Stimulated activated CD8-positive, alpha-beta memory T cell treated with anti-CD3 and anti-CD28 coated beads, Interleukin-15, amount 100 ng/mL, for 24 hours (primary cell): ENCODE results near the gene PABPC1L2A.
"Not testable (repeated sequence)": the region's sequence is repeated elsewhere in the genome, so short reads cannot be mapped to it uniquely, and the experiment has no call there.

Experiments
- DNase-seq: peaks from one replicate; pipeline ENCODE4 v3.0.0-alpha.2; 2020; ENCODE audit warnings: low read depth

Gene PABPC1L2A

DNA sequence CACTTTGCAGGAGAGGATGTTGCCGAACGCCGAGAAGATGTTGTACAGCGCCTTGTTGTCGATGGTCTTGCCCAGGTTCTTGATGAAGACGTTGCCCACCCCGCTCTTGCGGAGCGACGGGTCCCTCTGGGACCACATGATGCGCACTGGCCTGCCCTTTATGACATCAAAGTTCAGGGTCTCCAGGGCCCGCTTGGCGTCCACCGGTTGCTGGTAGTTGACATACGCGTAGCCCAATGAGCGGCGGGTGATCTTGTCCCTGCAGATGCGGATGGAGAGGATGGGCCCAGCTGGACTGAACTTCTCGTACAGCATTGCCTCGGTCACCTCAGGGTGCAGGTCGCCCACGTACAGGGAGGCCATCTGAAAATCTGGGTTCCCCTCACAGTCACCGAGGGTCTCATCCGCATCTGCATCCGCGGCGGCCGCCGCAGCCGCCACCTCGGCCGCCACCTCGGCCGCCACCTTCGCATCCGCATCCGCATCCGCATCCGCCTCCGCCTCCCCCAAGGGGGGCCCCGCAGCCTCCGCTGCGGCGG lies at the start of gene PABPC1L2A:
PABPC1L2A (minus strand) TSS at position 489 of the 539 bp plus-strand sequence; CDS start at position 363, 126 bp downstream.
- not testable (repeated sequence) for DNase-seq

DNA sequence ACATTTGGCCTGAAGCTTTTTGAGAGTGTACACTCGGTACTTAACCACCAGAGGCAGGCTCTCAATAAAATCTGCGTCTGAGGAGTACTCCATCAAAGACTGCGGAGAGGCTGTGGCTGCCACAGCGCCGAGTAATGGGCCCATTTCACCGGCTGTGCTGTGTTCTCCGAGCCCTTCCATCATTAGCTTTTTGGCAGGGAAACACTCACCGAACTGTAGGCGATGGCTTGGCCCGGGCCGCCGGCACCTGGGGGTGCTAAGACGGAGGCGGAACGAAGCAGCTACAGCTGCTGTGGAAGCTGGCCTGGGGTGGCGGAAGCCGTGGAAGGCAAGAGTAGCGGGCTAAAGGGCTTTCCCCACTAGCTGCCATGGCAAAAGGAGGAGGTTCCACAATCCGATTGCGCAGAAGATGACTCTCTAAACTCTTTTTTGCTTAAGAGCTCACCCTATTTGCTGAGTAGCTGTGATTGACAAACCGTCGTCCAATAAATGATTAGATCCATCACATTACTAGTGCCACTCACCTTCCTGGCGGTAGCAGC lies 48.5 kb upstream of the PABPC1L2A start:
- DNase-seq = no peak

DNA sequence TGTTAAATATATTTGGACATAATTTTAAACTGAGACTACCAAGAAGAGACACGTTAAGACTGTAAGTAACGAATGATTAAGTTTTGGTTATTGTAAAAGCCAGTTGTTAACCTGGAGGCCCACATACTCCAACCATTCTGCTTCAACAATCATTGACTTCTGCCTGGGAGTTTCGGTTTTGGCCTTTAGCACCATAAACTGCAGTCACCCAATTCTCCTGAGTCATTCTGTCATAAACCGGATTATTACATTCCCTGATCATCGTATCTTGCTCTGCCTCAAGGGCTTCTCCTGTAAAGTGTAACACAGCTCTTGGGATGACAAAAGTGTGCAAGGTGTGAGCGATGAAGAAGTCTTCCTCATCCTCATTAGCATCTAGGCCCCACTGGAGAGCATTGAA lies 46.9 kb upstream of the PABPC1L2A start:
- DNase-seq = no peak

GRCh38 chrX:73099505-73099904 lies 20.2 kb upstream of the PABPC1L2A start:
- DNase-seq = not testable (repeated sequence)

- not testable (repeated sequence) for DNase-seq
These were observed 7.5 kb upstream of the PABPC1L2A start for GRCh38 chrX:73086766-73087165.

GRCh38 chrX:73079884-73080283 lies 572 bp upstream of the PABPC1L2A start:
- DNase-seq = not testable (repeated sequence)

DNA sequence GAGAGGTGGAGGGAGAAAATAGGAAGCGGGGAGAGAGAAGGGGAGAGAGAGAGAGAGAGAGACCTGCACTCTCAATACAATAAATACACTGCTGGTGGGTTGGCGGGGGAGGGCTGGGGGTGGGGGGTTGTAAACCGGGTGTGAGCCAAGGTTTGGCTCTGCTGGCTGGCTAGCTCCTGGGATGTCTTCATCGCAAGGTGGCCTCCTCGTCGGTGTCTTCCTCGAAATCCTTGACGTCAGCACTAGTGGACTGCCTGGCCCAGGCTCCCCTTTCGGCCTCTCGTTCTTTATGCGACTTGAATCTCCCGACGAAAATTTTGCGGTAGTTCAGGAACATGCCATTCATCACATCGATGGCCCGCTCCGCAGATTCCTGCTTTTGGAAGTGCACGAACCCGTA lies 715 bp downstream of the PABPC1L2A start:
- DNase-seq = not testable (repeated sequence)

GRCh38 chrX:73076838-73077237 lies 2.5 kb downstream of the PABPC1L2A start:
- no peak for DNase-seq

DNA sequence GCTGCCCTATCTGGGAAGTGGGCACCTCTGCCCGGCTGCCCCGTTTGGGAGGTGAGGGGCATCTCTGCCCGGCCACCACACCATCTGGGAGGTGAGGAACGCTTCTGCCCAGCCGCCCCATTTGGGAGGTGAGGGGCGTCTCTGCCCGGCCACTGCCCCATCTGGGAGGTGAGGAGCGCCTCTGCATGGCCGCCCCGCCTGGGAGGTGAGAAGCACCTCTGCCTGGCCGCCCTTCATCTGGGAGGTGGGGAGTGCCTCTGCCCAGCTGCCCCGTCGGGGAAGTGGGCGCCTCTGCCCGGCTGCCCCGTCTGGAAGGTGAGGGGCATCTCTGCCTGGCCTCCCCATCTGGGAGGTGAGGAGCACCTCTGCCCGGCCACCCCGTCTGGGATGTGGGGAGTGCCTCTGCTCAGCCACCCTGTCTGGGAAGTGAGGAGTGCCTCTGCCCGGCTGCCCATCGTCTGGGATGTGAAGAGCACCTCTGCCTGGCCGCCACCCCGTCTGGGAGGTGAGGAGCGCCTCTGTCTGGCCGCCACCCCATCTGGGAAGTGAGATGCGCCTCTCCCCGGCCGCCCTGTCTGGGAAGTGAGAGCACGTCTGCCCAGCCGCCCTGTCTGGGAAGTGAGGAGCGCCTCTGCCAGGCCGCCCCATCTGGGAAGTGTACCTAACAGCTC lies 9.8 kb downstream of the PABPC1L2A start:
- no peak for DNase-seq

DNA sequence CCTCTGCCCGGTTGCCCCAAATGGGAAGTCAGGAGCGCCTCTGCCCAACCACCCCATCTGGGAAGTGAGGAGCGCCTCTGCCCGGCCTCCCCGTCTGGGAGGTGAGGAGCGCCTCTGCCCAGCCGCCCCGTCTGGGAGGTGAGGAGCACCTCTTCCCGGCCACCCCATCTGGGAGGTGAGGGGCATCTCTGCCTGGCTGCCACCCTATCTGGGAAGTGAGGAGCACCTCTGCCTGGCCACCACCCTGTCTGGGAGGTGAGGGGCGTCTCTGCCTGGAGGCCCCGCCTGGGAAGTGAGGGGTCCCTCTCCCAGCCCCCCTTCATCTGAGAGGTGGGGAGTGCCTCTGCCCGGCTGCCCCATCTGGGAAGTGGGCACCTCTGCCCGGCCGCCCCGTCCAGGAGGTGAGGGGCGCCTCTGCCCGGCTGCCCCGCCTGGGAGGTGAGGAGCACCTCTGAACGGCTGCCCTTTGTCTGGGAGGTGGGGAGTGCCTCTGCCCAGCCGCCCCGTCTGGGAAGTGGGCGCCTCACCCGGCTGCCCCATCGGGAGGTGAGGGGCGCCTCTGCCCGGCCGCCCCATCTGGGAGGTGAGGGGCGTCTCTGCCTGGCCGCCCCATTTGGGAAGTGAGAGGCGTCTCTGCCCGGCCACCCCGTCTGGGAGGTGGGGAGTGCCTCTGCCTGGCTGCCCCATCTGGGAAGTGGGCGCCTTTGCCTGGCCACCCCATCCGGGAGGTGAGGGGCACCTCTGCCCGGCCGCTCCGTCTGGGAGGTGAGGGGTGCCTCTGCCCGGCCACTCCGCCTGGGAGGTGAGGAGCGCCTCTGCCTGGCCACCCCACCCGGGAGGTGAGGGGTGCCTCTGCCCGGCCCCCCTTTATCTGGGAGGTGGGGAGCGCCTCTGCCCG lies 10.6 kb downstream of the PABPC1L2A start:
- DNase-seq = no peak

DNA sequence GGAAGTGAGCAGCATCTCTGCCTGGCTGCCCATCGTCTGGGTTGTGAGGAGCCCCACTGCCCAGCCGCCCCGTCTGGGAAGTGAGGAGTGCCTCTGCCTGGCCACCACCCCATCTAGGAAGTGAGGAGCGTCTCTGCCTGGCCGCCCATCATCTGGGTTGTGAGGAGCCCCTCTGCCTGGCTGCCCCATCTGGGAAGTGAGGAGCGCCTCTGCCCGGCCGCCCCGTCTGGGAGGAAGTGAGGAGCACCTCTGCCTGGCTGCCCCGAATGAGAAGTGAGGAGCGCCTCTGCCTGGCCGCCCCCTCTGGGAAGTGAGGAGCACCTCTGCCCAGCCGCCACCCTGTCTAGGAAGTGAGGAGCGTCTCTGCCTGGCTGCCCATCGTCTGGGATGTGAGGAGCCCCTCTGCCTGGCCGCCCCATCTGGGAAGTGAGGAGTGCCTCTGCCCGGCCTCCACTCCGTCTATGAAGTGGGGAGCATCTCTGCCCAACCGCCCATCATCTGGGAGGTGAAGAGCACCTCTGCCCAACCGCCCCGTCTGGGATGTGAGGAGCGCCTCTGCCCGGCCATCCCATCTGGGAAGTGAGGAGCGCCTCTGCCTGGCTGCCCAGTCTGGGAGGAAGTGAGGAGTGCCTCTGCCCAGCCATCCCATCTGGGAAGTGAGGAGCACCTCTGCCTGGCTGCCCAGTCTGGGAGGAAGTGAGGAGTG lies 11.4 kb downstream of the PABPC1L2A start:
- DNase-seq = not testable (repeated sequence)

- no peak for DNase-seq
These were observed 50.4 kb downstream of the PABPC1L2A start for GRCh38 chrX:73028876-73029275.
